ENCODE measurements around the gene HOXD13. TPM values are rescaled to one million over a fixed set of nuclear protein-coding genes. Genes with fewer than 3 reads are reported as not detected.

HOXD13 gene
- total RNA-seq, 1 donor from 2014 or later = not detected

DNA sequence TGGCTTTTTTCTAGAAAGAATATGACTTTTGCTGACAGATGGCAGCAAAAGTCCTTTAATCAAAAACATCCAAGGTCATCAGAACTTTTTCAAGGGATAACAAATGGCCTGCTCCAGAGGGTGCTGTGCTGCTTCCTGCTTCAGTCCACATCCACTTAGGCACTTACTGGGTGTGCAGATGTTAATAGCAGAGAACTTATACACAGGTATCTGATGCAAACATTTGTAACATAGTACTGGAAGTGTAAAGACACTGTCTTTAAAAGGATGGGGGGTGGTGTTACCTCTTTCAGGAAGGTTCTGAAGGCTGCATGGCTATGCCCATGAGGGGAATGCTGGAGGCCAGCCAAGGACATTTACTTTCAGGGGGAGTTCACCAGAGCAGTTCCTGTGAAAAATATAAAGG is 42.5 kb downstream of the HOXD13 start:
- no peak for ATAC-seq
- intact Hi-C loops (cut with DNase I) = loop anchor here (2.0 to 5.0 kb wide), 2 partner anchors 54 to 417 kb away; no protein-coding TSS in a partner anchor
- no peak for DNase-seq (ENCODE audit: low spot score)

DNA sequence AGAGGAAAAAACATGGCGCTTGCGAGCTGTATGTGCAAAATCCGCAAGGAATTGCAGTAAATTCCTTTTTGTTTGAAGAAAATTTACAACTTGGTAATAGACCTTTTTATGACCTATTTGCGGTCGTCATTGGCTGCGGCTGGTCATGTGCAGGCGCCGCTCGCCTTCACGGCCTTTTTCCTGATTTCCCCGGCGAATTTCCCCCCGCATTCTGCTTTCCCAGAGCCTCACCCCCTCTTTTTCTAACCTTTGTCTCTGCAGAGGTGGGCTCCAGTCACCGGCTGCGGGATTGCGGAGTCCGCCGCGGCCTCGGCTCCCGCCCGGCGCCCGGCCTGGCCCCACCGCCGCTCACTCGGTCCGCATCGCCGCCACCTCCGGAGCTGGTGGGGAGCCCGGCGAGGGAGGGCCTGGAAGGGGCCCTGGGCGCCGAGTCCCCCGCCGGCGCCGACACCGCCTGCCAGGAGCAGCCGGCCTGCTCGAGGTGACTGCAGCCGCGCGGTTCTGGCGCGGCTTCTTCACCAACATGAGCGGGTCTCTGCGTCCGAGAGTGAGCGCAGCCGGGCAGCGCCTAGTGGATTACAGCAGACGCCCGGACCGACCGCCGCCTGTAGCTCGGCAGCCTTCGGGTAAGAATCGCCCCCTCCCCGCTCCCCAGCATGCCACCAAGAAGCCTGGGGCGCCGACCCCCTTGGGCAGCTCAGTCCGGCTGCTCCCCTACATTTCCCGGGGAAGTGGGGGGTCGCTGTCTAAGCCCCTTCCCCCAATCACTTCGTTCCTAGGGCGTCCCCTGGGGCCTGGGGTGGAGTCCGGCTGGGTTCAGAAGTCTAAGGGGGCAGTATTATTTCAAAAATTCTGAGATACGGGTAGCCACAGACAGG is 44.1 kb downstream of the HOXD13 start:
- DNase-seq (ENCODE audit: low spot score) (no peak), ATAC-seq (no peak)
- intact Hi-C loops (cut with DNase I) = loop anchor here (5.0 kb wide), 1 partner anchor 416 kb away; no protein-coding TSS in a partner anchor

DNA sequence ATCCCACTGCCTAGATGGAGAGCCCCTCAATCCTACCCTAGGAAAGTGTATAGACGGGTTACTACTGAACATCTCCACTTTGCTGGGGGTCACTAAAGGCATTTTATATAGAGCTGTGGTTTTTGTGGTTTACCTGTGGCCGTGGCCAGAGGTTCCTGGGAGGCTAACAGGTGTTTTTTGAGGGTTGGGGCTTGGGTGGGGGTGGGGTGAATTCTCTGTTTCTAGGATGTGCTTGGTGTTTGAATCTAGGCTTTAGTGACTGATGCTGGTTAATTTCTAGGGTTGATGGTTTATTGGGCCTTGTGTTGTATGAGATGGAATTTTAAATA is 44.7 kb downstream of the HOXD13 start:
- DNase-seq (ENCODE audit: low spot score) (no peak), ATAC-seq (no peak)
- intact Hi-C loops (cut with DNase I) = loop anchor here (5.0 kb wide), 1 partner anchor 415 kb away; no protein-coding TSS in a partner anchor

DNA sequence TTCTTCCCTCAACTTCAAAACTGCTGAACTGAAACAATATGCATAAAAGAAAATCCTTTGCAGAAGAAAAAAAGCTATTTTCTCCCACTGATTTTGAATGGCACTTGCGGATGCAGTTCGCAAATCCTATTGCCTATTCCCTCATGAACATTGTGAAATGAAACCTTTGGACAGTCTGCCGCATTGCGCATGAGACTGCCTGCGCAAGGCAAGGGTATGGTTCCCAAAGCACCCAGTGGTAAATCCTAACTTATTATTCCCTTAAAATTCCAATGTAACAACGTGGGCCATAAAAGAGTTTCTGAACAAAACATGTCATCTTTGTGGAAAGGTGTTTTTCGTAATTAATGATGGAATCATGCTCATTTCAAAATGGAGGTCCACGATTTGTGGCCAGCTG is 45.4 kb downstream of the HOXD13 start:
- intact Hi-C loops (cut with DNase I) = loop anchor here (5.0 kb wide), 1 partner anchor 414 kb away; no protein-coding TSS in a partner anchor
- no peak for DNase-seq (ENCODE audit: low spot score)
- ATAC-seq = no peak

DNA sequence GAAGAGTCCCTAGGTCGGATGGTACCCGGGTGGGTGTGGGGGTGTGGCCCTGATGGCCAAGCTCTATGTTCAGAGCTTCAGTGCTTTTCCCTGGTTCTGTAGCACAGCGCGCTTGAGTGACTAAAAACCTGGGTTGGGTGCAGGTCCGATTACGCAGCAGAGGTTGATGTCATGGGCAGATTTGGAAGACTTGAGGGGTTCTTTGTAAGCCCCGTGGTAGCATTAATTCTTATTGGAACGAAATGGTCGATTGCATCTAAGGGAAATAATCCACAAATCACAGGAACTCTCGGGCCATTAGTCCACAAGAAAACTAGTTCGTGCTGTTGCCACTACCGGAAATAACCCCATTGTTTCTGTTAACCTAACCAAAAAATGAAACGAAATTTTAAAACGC is 46.0 kb downstream of the HOXD13 start:
- ATAC-seq (no peak), DNase-seq (ENCODE audit: low spot score) (no peak)
- intact Hi-C loops (cut with DNase I) = loop anchor here (5.0 kb wide), 1 partner anchor 414 kb away; no protein-coding TSS in a partner anchor

DNA sequence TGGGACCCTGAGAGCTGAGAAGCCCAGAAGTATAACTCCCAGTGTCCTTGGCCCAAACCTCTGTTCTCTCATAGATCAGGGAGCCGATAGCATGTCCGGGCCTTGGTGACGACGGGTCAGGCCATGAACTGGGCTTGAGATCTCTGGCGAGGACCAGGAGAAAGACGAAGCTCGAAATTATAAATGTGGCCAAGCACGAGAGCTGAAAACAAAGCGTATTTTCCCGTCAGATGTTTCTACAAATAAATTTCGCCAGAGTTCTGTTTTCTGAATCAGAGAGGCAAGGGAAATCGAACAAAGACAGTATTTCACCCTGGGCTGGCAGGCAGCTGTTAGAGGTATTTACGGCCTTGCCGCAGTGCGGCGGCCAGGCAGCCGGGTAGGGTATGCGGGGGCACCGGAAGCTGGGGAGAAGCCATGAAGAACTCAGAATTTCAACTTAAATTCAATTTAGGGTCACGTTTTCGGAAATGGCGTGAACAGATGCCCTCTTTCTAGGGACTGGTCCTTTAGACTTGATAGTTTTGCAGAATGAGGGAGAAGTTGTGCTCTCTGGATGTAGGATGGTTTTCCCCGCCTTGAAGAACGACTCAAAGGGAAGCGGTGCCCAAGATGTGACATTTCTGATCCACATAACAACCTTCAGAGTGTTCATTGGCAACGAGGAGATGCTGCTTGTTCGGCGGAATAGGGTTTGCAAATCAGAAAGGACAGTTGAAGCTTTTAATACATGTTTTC is 46.6 kb downstream of the HOXD13 start:
- intact Hi-C loops (cut with DNase I) = loop anchor here (5.0 kb wide), 1 partner anchor 413 kb away; no protein-coding TSS in a partner anchor

DNA sequence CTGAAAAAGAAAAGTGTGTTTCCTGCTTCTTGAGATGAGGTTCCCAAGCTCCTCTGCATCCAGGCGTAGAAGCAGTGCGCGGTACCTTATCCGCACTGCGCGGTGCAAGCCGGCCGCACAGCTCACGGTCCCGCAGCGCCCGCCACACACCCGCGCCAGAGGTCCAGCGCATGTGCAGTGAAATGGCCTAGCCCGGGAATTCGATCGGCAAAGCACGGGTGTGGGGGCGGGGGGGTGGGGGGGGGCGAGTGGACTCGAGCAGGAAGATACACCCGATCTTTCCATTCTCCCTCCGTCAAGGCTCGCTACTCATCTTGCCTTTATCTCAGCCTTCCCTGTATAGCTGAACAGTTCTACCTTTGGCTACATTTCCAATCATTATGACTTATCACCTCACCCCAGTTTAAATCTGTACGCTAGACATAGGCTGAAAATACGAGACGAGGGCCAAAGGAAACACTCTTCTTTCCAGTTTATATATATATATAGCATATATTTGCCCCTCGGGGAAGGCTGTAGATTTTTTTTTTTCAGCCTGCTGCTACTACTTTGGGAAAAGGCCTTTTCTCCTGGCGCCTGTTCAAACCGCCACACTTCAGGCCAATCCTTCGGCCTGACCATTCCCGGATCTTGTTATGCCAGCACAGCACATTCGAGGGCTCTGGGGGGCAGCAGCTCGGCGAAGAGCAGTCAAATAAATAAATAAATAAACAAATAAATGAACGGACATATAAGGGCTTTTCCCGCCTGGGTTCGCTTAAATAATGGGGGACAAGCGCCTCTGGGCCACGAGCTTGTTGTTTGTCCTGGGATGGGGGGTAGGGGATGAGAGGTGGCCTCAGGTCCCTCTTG is 47.4 kb downstream of the HOXD13 start:
- DNase-seq (ENCODE audit: low spot score) = no peak
- intact Hi-C loops (cut with DNase I) = loop anchor here (5.0 kb wide), 2 partner anchors 317 to 412 kb away; no protein-coding TSS in a partner anchor

More for the DNA sequence above, 46.6 kb downstream of the HOXD13 start:
- DNase-seq (ENCODE audit: low spot score) (no peak), ATAC-seq (no peak)

DNA sequence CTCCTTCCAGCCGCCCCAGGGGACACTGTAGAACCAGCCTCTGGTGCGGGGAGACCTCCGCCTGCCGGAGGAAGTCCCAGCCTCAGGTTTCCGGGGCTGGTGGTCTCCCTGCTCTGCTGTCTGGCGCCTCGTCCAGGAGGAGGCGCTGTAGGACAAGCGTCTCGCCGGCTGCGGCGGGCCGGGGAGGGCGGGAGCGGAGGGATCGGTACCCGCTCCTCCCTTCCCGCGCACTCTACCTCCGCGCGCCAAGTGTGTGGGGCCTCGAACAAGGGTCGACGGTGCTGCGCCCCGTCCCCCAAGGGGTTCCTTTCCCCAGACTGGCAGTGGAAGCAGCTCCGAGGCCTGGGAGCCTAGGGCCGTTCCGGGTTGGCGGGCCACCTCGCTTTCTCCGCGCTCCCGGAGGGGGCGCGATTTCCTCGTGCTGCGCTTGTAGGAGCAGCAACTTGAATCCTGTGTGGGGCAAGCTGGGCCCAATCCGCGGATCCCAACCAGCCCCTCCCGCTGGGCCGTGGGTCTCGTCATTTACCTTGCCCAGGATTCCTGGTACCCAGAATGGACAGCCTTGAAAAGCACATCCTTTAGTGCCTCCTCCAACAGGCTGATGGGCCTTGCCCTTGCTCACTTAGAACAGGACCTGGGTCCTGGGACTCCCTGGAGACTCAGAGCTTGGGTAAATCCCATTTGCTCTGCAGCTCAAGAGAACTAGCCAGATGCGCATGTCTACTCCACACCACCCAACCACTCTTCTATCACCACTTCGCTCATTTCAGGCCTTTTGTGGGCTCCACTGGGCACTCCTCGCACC is 48.2 kb downstream of the HOXD13 start:
- ATAC-seq = peak; percentile 92
- peak; percentile 87 for DNase-seq (ENCODE audit: low spot score)
- intact Hi-C loops (cut with DNase I) = loop anchor here (5.0 kb wide), 1 partner anchor 317 kb away; no protein-coding TSS in a partner anchor

More for the DNA sequence above, 47.4 kb downstream of the HOXD13 start:
- peak; percentile 16 for ATAC-seq

DNA sequence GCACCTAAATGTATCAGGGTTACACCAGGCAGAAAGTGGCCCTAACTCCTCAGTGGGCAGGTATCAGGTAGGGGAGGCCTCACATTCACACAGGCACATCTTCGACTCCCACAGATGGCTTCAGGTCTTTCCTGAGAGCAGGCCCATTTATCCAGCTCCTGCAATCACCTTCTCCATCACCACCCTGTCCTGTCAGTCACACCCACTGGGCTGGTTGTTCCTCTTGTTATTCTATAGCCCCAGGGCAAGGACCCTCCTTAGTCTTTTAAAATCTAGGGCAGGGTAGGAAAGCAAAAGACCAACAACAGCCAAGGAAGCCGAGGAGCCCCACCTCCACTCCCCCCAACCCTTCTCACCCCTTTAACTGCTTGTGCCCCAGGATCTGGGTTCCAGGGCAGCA is 49.8 kb downstream of the HOXD13 start:
- intact Hi-C loops (cut with DNase I) = loop anchor here (5.0 kb wide), 1 partner anchor 315 kb away; no protein-coding TSS in a partner anchor
- no peak for ATAC-seq
- no peak for DNase-seq (ENCODE audit: low spot score)

Other genes with a start within 250 kb of the HOXD13 start
- 42.1 TPM for gene LNPK, start 90.5 kb upstream of the HOXD13 start, total RNA-seq
- gene EVX2, start 8.8 kb upstream of the HOXD13 start, total RNA-seq = not detected
- not detected for gene HOXD12, start 7.1 kb downstream of the HOXD13 start, total RNA-seq
- gene HOXD11, start 14.6 kb downstream of the HOXD13 start, total RNA-seq = 0.40 TPM
- 1.9 TPM for gene HOXD10, start 24.1 kb downstream of the HOXD13 start, total RNA-seq
- gene HOXD9, start 30.0 kb downstream of the HOXD13 start, total RNA-seq = 4.9 TPM
- gene HOXD8, start 37.0 kb downstream of the HOXD13 start, total RNA-seq = 11.9 TPM
- 6.8 TPM for gene HOXD4, start 58.8 kb downstream of the HOXD13 start, total RNA-seq
- 9.8 TPM for gene HOXD3, start 64.6 kb downstream of the HOXD13 start, total RNA-seq
- 1.9 TPM for gene HOXD1, start 95.9 kb downstream of the HOXD13 start, total RNA-seq
- gene MTX2, start 176.7 kb downstream of the HOXD13 start, total RNA-seq = 22.8 TPM

All from sciatic nerve (tissue), 2 donors.